GM11168 (cell line): ENCODE results near the gene NDUFAF5.

Experiments used
- in situ Hi-C: fragments of 300-500 bp; cut with MboI; formaldehyde crosslinking; loops from one replicate; pipeline ENCODE4 v1.12.0; 2022; ENCODE audit warnings: low sequenced_read_pairs; ENCODE audit not compliant: unreplicated experiment

The NDUFAF5 gene

GRCh38 chr20:13772529-13772928 lies 12.3 kb upstream of the NDUFAF5 start:
- in situ Hi-C loops: loop anchor here (25.0 kb wide), 1 partner anchor 660 kb away; no protein-coding TSS in a partner anchor

GRCh38 chr20:13775867-13776266 lies 9.0 kb upstream of the NDUFAF5 start:
- in situ Hi-C loops: no loop called here

- in situ Hi-C loops: no loop called here
Observed at GRCh38 chr20:13777171-13777601, 7.6 kb upstream of the NDUFAF5 start.

GRCh38 chr20:13778827-13779226 lies 6.0 kb upstream of the NDUFAF5 start:
- in situ Hi-C loops: no loop called here

GRCh38 chr20:13783528-13783927 lies 1.3 kb upstream of the NDUFAF5 start:
- in situ Hi-C loops: no loop called here

GRCh38 chr20:13784271-13784892 lies 446 bp upstream of the NDUFAF5 start:
- in situ Hi-C loops: no loop called here

GRCh38 chr20:13786143-13786828 lies 1.5 kb downstream of the NDUFAF5 start:
- in situ Hi-C loops: no loop called here

DNA sequence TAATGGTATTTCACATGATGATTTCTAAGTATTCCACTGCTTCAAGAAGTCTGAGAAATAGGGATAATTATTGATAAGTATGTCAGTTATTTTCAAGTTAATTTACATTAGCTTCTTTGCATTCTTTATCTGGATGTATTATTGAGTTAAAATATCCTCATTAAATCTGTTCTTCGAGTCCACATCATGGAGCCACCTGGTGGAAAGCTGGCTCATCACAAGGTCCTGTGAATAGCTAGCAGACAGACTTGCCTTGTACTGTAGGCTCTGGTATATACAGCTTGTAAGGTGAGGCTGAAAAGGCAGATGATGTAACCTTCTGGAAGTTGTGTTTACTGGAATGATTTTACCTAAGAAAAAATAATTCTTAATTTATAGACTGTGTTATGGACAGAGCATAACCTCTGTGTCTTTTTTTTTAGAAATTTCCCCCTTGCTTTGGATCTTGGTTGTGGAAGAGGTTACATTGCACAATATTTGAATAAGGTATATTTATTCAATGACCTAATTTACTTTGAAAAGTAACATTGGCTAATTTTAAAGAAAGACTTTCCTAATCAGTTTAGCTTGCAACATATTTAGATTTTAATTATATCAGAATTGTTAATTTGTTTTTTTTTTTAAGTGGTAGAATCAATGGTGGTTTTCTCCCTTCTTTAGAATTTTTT lies 3.5 kb downstream of the NDUFAF5 start:
- in situ Hi-C loops: no loop called here

GRCh38 chr20:13790708-13791107 lies 5.9 kb downstream of the NDUFAF5 start:
- in situ Hi-C loops: no loop called here

- in situ Hi-C loops: no loop called here
Observed at GRCh38 chr20:13791540-13792459, 7.0 kb downstream of the NDUFAF5 start.

- in situ Hi-C loops: no loop called here
Observed at GRCh38 chr20:13793001-13793400, 8.2 kb downstream of the NDUFAF5 start.

DNA sequence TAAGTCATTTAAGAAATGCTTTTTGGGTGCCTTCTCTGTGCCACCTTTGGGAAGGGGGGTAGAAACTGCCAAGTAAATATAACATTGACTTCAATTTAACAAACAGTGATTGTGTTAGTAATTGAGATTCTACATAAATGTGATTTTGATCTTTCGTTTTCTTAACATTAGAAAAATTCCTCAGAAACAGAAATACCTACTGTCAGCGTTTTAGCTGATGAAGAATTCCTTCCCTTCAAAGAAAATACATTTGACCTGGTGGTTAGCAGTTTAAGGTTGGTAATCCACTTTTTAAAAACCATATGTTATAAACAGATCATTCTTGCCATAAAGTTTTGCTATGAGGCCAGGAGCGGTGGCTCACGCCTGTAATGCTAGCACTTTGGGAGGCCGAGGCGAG lies 9.8 kb downstream of the NDUFAF5 start:
- in situ Hi-C loops: no loop called here

GRCh38 chr20:13799040-13799439 lies 14.2 kb downstream of the NDUFAF5 start:
- in situ Hi-C loops: no loop called here

DNA sequence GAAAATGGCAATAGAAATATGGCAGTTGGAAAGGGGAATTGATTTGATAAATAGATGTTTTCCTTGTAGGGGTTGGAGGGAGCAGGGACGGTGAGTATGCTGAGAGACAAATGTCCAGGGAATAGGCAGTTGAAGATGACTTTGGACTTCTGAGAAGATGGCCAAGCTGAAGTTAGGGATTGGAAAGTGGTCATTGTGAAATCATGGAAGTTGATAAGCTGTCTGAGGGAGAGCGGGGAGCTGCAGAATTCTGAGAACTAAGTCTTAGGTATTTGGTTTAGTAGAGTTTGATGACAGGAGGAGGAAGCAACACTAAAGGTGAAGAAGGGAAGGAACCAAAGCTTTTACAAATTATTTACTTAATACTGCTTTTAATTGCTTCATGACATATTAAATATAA lies 15.1 kb downstream of the NDUFAF5 start:
- in situ Hi-C loops: no loop called here

DNA sequence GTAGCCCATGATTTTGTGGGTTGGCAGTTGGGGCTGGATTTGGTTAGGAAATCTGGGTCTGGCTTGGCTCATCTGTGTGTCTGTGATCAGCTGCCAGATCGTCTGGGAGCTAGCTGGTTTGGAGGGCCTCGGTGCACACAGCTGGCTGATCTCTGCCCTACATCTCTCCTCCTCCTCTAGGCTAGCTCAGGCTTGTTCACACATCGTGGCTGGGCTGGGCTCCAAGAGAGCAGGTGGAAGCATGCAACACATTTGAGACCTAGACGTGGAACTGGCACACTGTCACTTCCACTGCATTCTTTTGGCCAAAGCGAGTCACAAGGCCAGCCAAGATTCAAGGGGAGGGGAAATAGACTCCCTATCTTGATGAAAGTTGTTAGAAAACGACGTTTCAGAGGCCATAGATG lies 15.9 kb downstream of the NDUFAF5 start:
- in situ Hi-C loops: no loop called here

DNA sequence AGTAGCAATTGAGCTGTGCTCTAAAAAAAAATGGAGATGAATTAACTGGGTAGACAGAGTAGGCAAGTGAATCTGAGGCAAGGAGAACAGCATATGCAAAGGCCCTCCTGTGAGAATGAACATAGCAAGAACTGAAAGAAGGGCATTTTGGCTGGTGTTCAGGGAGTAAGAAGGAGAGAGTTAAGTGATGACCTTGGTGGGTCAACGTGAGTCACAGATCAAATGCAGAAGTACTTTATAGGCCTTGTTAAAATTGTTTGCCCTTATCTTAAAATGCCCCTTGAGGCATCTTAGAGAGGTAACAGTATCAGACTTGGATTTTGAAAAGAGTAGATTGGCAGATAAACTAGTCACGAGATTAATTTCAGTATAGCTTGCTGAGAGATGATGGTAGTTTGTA lies 24.5 kb downstream of the NDUFAF5 start:
- in situ Hi-C loops: no loop called here

- in situ Hi-C loops: no loop called here
Observed at GRCh38 chr20:13809855-13810254, 25.0 kb downstream of the NDUFAF5 start.

DNA sequence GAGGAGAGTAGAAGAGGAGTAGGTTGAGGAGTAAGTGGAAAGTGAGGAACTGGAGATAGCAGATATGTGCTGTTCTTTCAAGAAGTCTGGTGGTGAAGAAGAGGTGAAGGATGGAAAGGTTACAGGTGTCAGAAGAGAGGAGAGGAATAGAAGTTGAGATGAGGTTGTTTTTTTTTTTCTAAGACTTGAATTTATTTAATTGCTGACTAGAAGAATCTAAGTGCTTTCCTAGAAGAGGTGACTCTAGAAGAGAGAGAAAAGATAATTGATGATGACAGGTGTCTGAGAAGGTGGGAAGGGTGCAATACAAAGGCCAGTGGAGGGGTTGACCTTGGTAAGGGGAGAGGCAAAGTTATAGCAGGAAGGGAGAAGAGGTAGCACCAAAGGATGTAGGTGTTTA lies 25.6 kb downstream of the NDUFAF5 start:
- in situ Hi-C loops: no loop called here

- in situ Hi-C loops: no loop called here
Observed at GRCh38 chr20:13813910-13814309, 29.1 kb downstream of the NDUFAF5 start.

DNA sequence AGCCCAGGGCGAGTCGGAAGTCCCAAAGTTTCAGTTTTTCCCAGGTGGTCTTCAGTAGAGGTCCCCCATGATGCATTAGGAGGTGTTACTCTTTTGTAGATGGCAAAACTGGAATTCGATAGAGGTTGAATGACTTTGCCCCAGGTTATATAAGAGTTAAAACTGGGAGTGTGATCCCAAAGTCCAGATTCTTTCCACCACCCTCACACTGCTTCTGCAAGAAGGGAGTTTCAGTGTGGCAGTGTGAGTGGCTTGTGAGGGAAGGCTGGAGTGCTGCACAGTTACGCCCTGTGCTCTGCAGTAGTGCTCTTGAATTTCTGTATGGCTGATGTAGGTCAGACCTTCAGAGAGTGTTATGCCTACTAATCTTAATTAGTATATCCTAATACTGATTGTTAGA lies 29.8 kb downstream of the NDUFAF5 start:
- in situ Hi-C loops: no loop called here
